Adrenal gland (tissue), 12 donors: ENCODE results near the gene DPYD. TPM values are rescaled to one million over a fixed set of nuclear protein-coding genes. Genes with fewer than 3 reads are reported as not detected.

Source experiments
- DNase-seq, 7 donors: peaks; one replicate each; pipeline ENCODE4 v3.0.0-alpha.2; 2019 to 2020
- H3K27ac ChIP-seq, 5 donors: fragments of 200-600 bp; sonication (generic) in 4 of 5; 1 replicate in 3 of 5; 2 replicates in 2 of 5; pipeline versions ENCODE4 v1.5.1 to v1.8.0; 2016 to 2020; ENCODE audit warnings: mild to moderate bottlenecking in 1 of 5
- H3K27me3 ChIP-seq: fragments of 200-600 bp; 2 replicates; pipeline ENCODE4 v1.8.0; 2021
- H3K36me3 ChIP-seq, 2 donors: fragments of 200-600 bp; replicated peaks in 1 of 2; 1 replicate in 1 of 2; 2 replicates in 1 of 2; pipeline versions ENCODE4 v1.5.1 to v1.8.0; 2018 to 2022
- H3K4me1 ChIP-seq, 2 donors: fragments of 200-600 bp; replicated peaks in 1 of 2; 1 replicate in 1 of 2; 2 replicates in 1 of 2; pipeline versions ENCODE4 v1.5.1 to v1.8.0; 2018 to 2021
- H3K4me3 ChIP-seq, 4 donors: fragments of 200-600 bp; sonication (generic) in 3 of 4; one replicate each; pipeline ENCODE4 v1.5.1; 2016 to 2018
- H3K9me3 ChIP-seq, 3 donors: fragments of 200-600 bp; sonication (generic) in 1 of 3; replicated peaks in 1 of 3; 1 replicate in 2 of 3; 2 replicates in 1 of 3; pipeline versions ENCODE4 v1.5.1 to v1.8.0; 2016 to 2021
- POLR2A ChIP-seq, 2 donors: fragments of 450-650 bp; IDR thresholded peaks; one replicate each; pipeline ENCODE4 v1.6.1; 2017; ENCODE audit warnings: antibody characterized with exemption in 2 of 2, mild to moderate bottlenecking in 2 of 2, moderate library complexity in 1 of 2
- WGBS, 4 donors: extraction: QIAGEN DNeasy Blood & Tissue Kit in 2 of 4; methylation state at CpG; one replicate each; pipeline versions ENCODE4 v1.1.5 to v1.1.7; 2013 to 2017; 5-methylcytosine and 5-hydroxymethylcytosine counted together
- intact Hi-C, 2 donors: fragments of 100-400 bp; cut with DNase I; formaldehyde crosslinking; loops; one replicate each; pipeline versions ENCODE4 v1.14.1 to v1.15.0; 2022 to 2023
- polyA plus RNA-seq, 3 donors: library from polyadenylated mRNA; stranded (reverse); fragments of 200-250 nt in 2 of 3; fragments of 350-450 nt in 1 of 3; fragmentation: Illumina TruSeq in 1 of 3; extraction: RNeasy Lipid Tissue Mini Kit (QIAGEN cat#74804) in 1 of 3; gene quantifications; one replicate each; pipeline ENCODE4 v1.2.3, GENCODE V29; 2013 to 2014
- total RNA-seq, 9 donors: library from RNA; depleted of rRNA in 4 of 9; stranded (reverse); fragments of >200 nt in 4 of 9; fragments of 120-200 nt in 1 of 9; fragmentation: NEBNext Ultra II Directional in 1 of 9; extraction: Animal tissue kit (Norgen Biotek cat#: 25700) in 1 of 9; gene quantifications; one replicate each; pipeline versions ENCODE4 v1.1.0 to v1.2.4, GENCODE V29; 2013 to 2023
- TF ChIP-seq, protein P1 (sequence below), 6 experiments: fragments of 450-650 bp in 4 of 6; fragments of 200-600 bp in 2 of 6; sonication (generic) in 1 of 6; IDR thresholded peaks; 1 replicate in 5 of 6; 2 replicates in 1 of 6; pipeline versions ENCODE4 v1.5.1 to v1.8.0; 2016 to 2021; ENCODE audit warnings: antibody characterized with exemption in 6 of 6, mild to moderate bottlenecking in 2 of 6, moderate library complexity in 1 of 6
- donor health status: healthy with polysubstance abuse.
- donor health status: Bipolar disorder and iron deficiency.
- donor health status: DM: yes; HTN: yes; CAD: no.
- donor health status: DM: no; HTN: no; CAD: no.
- donor health status: DM: no; HTN: no; CAD: no.
- donor health status: DM: yes; HTN: yes; CAD: no.

DPYD gene
- total and polyA plus RNA-seq, 12 donors = 6.6 to 73.1 (median 30.2) TPM

DNA sequence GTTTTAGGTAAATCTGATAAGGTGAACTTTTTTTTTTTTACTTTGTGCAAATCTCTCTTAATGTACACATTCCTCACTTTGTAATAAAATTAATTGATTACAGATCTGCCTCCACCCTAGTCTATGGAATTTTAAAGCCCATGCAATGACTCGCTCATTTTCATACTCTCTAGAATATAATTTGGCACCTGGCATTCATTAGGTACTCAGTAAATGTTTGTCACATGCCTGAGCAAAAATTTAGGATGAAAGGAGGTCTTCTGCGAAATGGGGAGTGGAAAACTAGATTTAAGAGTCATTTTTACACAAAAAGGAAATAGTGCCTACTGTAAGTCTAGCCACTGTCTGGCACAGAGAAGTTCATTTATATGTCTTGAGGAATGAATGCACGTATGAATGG, 350.1 kb downstream of the DPYD start:
- intact Hi-C loops = no loop called here
- no peak for DNase-seq
- no peak overlapping the region for H3K4me3 ChIP-seq
- H3K27me3 ChIP-seq = no peaks in the 10 kb centered on the region
- peaks cover 0 to 2% of the 10 kb centered on the region in 2 donors for H3K36me3 ChIP-seq
- H3K4me1 ChIP-seq = no peaks in the 10 kb centered on the region
- TF ChIP-seq POLR2A (IDR thresholded peaks at IDR 0.05) = no peak
- TF ChIP-seq, protein P1, sequence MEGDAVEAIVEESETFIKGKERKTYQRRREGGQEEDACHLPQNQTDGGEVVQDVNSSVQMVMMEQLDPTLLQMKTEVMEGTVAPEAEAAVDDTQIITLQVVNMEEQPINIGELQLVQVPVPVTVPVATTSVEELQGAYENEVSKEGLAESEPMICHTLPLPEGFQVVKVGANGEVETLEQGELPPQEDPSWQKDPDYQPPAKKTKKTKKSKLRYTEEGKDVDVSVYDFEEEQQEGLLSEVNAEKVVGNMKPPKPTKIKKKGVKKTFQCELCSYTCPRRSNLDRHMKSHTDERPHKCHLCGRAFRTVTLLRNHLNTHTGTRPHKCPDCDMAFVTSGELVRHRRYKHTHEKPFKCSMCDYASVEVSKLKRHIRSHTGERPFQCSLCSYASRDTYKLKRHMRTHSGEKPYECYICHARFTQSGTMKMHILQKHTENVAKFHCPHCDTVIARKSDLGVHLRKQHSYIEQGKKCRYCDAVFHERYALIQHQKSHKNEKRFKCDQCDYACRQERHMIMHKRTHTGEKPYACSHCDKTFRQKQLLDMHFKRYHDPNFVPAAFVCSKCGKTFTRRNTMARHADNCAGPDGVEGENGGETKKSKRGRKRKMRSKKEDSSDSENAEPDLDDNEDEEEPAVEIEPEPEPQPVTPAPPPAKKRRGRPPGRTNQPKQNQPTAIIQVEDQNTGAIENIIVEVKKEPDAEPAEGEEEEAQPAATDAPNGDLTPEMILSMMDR (IDR thresholded peaks at IDR 0.05) = no peak
- no peak overlapping the region for H3K27ac ChIP-seq
- 92 to 95% (median 94%) methylated on average over 3 of the region's 3 CpGs for WGBS, 4 donors
- no peaks in the 10 kb centered on the region for H3K9me3 ChIP-seq

DNA sequence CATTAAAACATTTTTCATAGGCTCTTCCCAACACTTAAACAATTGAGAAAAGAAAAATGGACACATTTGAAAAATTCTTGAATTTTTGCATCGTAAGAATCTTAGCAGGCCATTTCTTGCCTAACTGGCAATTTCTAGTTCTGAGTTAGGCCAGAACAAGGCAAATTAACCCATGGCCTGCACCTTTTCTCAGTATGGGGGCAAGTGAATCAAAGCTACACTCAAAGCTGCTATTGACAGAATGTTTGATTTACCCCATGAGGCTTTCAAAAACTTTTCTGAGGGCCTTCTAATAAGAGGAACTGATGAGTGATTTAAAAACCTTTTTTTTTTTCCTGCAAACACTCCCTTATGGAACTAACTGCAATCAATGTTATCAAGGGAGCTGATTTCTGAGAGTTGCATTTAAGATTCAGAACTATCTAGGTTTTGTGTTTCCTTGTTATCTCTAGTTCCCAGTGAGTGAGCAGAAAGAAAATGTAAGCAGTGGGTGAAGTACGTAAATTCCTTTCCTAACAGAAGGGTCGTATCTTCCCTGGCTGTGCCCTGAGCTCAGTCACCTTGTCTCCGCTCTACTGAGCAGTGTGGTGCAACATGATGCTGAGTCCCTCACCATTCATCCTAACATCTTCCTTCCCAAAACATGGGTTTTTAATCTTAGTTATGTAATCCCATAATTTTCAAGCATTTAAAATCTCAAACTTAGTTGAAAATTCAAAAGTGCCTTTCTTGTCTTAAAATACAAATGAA, 353.7 kb downstream of the DPYD start:
- intact Hi-C loops = no loop called here
- Histone ChIP-seq H3K36me3 (peaks cover 0 to 2% of the 10 kb centered on the region in 2 donors), H3K4me1 (no peaks in the 10 kb centered on the region), H3K27ac (no peak overlapping the region), H3K9me3 (no peaks in the 10 kb centered on the region), H3K4me3 (no peak overlapping the region), H3K27me3 (no peaks in the 10 kb centered on the region)
- WGBS, 4 donors = 93 to 100% (median 95%) methylated on average over 4 of the region's 4 CpGs
- TF ChIP-seq, protein P1 (IDR thresholded peaks at IDR 0.05) = no peak
- no peak for TF ChIP-seq POLR2A (IDR thresholded peaks at IDR 0.05)
- DNase-seq = no peak

DNA sequence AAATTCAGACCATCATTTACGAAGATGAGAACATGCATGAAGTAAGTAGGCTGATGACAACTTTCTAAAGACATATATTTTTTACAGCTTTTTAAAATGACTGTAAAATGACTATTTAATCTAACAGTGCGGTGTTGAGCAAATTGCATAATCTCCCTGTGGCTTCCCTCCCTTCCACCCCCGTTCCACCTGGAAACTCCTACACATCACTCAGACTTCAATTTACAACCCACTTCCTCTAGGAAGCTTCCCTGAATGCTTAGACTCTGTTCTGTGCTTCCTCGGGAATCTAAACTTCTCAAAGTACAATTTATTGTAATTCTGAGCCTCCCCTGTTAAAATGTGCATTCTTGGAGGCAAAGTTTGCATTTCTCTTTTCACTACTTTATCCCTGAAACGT, 354.9 kb downstream of the DPYD start:
- H3K9me3 ChIP-seq = no peaks in the 10 kb centered on the region
- intact Hi-C loops = no loop called here
- no peaks in the 10 kb centered on the region for H3K36me3 ChIP-seq
- no peaks in the 10 kb centered on the region for H3K27me3 ChIP-seq
- no peak for TF ChIP-seq POLR2A (IDR thresholded peaks at IDR 0.05)
- TF ChIP-seq, protein P1 (IDR thresholded peaks at IDR 0.05) = no peak
- H3K4me3 ChIP-seq = no peak overlapping the region
- WGBS, 4 donors = 79 to 89% (median 83%) methylated on average over 5 of the region's 5 CpGs
- no peak for DNase-seq
- H3K4me1 ChIP-seq = no peaks in the 10 kb centered on the region
- no peak overlapping the region for H3K27ac ChIP-seq

DNA sequence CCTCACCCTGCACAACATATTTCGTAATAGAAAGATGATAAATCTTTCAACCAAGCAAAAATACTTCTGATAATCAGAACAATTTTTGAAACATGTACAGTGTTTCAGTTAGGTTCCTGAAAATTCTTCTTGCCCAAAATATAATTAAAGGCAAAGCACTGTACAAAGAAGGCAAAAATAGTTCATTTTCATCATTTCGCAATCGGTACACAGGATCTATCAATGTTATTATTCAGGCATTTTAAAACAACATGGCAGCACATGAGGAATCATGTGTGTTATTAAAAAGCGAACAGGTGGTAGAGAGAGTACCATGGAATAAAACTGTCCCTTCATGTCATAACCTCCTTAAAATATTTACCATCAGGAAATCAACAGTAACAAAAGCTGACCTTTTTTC, 356.9 kb downstream of the DPYD start:
- H3K27ac ChIP-seq = no peak overlapping the region
- no peak overlapping the region for H3K4me3 ChIP-seq
- no peak for DNase-seq
- H3K9me3 ChIP-seq = no peaks in the 10 kb centered on the region
- no peaks in the 10 kb centered on the region for H3K27me3 ChIP-seq
- no peaks in the 10 kb centered on the region for H3K4me1 ChIP-seq
- intact Hi-C loops = no loop called here
- no peaks in the 10 kb centered on the region for H3K36me3 ChIP-seq
- no peak for TF ChIP-seq POLR2A (IDR thresholded peaks at IDR 0.05)
- TF ChIP-seq, protein P1 (IDR thresholded peaks at IDR 0.05) = no peak
- 94 to 98% (median 95%) methylated on average over 4 of the region's 4 CpGs for WGBS, 4 donors
